Activated naive CD8-positive, alpha-beta T cell treated with anti-CD3 and anti-CD28 coated beads, Interleukin-2, amount 10 ng/mL, durations not matched to agents 7 days and 5 days (primary cell): Measurements from ENCODE around the gene AMMECR1. TPM values are rescaled to one million over a fixed set of nuclear protein-coding genes. Genes with fewer than 3 reads are reported as not detected.

Experiments used
- ATAC-seq: fragments of 150-1000 bp; cut with Tn5 transposase; one replicate; pipeline ENCODE4 v1.10.0; 2021; ENCODE audit warnings: low read depth, moderate library complexity
- POLR2A ChIA-PET: fragments of 350-600 bp; sonication (Branson Sonifier 250); formaldehyde crosslinking; loops from one replicate; lab custom pipeline; 2021; ENCODE audit warnings: antibody characterized with exemption; lab: Charles Lee
- DNase-seq: peaks from one replicate; pipeline ENCODE4 v3.0.0; 2021
- H3K27ac Mint-ChIP-seq: one replicate; pipeline ENCODE4 v1.8.0; 2022; ENCODE audit warnings: mild to moderate bottlenecking, mixed read lengths
- H3K27me3 Mint-ChIP-seq: one replicate; pipeline ENCODE4 v1.8.0; 2022; ENCODE audit warnings: mild to moderate bottlenecking, moderate library complexity, mixed read lengths
- H3K36me3 Mint-ChIP-seq: one replicate; pipeline ENCODE4 v1.8.0; 2021; ENCODE audit warnings: mild to moderate bottlenecking, mixed read lengths
- H3K4me1 Mint-ChIP-seq: one replicate; pipeline ENCODE4 v1.8.0; 2021; ENCODE audit warnings: mixed read lengths
- H3K4me3 Mint-ChIP-seq: one replicate; pipeline ENCODE4 v1.8.0; 2022; ENCODE audit warnings: mild to moderate bottlenecking, moderate library complexity, mixed read lengths
- H3K9me3 Mint-ChIP-seq: one replicate; pipeline ENCODE4 v1.8.0; 2021; ENCODE audit warnings: mixed read lengths
- total RNA-seq, 2 experiments: library from RNA; stranded (reverse); gene quantifications; one replicate each; pipeline ENCODE4 v1.2.3, GENCODE V29; 2021

Gene AMMECR1
- total RNA-seq, 2 experiments from 2014 or later = 10.2 to 10.8 TPM

- Mint-ChIP-seq H3K4me3 (no peak overlapping the region), H3K9me3 (no peaks in the 10 kb centered on the region), H3K27me3 (no peaks in the 10 kb centered on the region), H3K4me1 (peaks cover 3% of the 10 kb centered on the region), H3K36me3 (peaks cover 5% of the 10 kb centered on the region), H3K27ac (no peak overlapping the region)
- no peak for DNase-seq
- POLR2A ChIA-PET = no interaction called here
- ATAC-seq = no peak
Measured at GRCh38 chrX:110178179-110178865, 139.6 kb downstream of the AMMECR1 start.

DNA sequence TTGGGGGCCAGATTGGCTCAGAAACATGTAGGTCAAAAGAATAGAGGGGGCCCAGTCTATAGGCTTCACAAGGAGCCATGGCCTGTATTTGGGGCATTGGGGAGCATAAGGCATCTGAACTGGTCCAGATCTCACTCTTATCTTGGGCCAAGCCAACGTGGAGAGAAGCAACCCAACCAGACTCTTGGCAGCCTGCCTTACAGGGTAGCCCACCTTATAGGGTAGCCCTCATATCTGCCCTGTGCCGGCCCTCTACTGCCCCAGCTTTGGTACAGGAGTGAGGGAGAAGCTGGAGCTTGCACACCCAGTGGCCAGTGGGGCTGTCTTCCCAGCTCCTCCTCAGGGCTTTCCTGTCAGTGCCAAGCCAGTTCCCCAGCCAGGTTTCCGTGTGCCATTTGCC lies 142.2 kb downstream of the AMMECR1 start:
- Mint-ChIP-seq H3K36me3 (peaks cover 7% of the 10 kb centered on the region), H3K4me1 (peaks cover 2% of the 10 kb centered on the region), H3K27ac (no peak overlapping the region), H3K4me3 (no peak overlapping the region), H3K9me3 (no peaks in the 10 kb centered on the region), H3K27me3 (no peaks in the 10 kb centered on the region)
- ATAC-seq (no peak), DNase-seq (no peak)
- POLR2A ChIA-PET = no interaction called here

DNA sequence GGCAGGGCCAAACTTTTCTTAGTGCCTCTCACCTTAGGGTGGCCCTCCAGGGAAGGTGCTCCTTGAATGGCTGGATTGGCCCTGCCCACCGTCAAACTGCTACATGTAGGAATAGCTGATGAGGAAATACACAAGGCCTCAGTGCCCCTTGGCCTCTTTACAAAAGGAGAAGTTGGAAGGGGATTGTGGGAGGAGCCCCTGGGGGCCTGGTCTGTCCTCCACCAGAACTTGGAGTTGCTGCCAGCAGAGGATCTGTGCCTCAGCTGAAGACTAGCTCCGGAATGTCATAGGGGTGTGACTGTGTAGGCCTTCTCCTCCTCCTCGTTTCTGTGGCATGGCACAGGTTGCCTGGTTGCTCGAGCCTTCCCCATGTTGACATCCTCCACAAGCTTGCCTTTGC lies 142.7 kb downstream of the AMMECR1 start:
- Mint-ChIP-seq H3K4me3 (no peak overlapping the region), H3K36me3 (peaks cover 7% of the 10 kb centered on the region), H3K27me3 (no peaks in the 10 kb centered on the region), H3K27ac (no peak overlapping the region), H3K9me3 (no peaks in the 10 kb centered on the region), H3K4me1 (peaks cover 2% of the 10 kb centered on the region)
- POLR2A ChIA-PET = no interaction called here
- no peak for ATAC-seq
- no peak for DNase-seq

GRCh38 chrX:110173192-110174175 lies 144.4 kb downstream of the AMMECR1 start:
- Mint-ChIP-seq H3K4me1 (peaks cover 2% of the 10 kb centered on the region), H3K36me3 (peaks cover 9% of the 10 kb centered on the region), H3K9me3 (no peaks in the 10 kb centered on the region), H3K27me3 (no peaks in the 10 kb centered on the region), H3K27ac (no peak overlapping the region), H3K4me3 (no peak overlapping the region)
- POLR2A ChIA-PET = no interaction called here
- DNase-seq (no peak), ATAC-seq (no peak)

DNA sequence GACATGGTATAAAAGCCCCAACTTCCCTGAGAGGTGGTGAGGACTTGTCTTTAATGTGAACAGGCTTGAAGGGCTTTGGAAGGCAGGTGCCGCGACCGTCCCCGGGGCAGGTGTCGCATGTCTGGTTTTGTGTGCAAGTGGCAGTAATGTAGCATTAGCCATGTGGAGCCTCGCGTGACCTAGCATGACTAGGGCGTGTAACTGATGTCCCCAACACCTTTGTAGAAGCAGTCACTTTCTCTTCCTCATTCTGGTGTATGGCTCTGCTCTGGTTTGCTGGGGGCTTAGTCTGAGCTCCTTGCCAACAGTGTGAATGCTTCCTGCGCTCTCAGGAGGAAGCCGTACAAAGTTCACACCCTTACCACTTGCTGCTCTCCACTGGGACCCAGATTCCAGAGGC lies 145.7 kb downstream of the AMMECR1 start:
- POLR2A ChIA-PET = no interaction called here
- ATAC-seq (no peak), DNase-seq (no peak)
- Mint-ChIP-seq H3K4me3 (no peak overlapping the region), H3K27ac (no peak overlapping the region), H3K4me1 (peaks cover 2% of the 10 kb centered on the region), H3K9me3 (no peaks in the 10 kb centered on the region), H3K36me3 (peaks cover 9% of the 10 kb centered on the region), H3K27me3 (no peaks in the 10 kb centered on the region)

DNA sequence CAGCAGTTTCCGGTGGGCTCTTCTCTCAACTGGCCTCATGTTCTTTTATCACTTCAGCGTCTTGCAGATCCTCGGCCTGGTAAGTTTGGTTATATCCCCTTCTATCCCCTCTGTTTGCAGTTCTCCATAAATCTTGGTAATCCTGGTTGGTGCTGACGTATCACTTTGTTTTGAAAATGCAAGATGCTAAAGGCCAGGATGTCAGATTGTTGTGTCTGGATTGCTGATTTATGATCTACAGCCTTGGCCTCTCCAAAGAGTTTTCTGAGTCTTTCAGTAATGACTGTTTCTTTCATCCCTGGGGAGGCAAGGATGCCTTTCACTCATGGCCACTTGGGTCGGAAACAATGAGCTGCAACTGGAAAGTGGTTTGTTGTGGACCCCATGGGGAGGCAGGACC lies 146.4 kb downstream of the AMMECR1 start:
- DNase-seq (no peak), ATAC-seq (no peak)
- H3K27ac Mint-ChIP-seq = no peak overlapping the region
- H3K4me1 Mint-ChIP-seq = peaks cover 2% of the 10 kb centered on the region
- H3K36me3 Mint-ChIP-seq = peaks cover 9% of the 10 kb centered on the region
- no peaks in the 10 kb centered on the region for H3K27me3 Mint-ChIP-seq
- no peaks in the 10 kb centered on the region for H3K9me3 Mint-ChIP-seq
- no peak overlapping the region for H3K4me3 Mint-ChIP-seq
- POLR2A ChIA-PET = no interaction called here

DNA sequence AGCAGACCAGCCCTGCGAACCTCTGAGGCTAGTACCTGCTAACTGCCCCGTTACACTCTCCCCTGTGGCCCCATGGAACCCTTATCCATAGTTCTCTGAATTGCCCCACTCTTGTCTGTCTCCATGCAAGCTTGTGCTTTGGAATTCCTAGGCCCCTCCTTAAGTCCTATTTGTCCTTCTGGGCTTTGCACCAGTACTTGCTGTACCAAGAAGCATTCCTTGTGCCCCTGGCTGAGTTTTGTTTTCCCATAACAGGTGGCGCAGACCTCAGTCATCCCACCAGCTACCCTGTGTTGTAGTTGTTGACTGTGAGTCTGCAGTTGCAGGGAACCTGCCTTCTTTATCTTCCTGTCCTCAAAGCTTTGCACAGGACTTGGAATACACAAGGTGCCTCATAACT lies 147.9 kb downstream of the AMMECR1 start:
- H3K27ac Mint-ChIP-seq = no peak overlapping the region
- H3K9me3 Mint-ChIP-seq = no peaks in the 10 kb centered on the region
- no peak for DNase-seq
- H3K4me3 Mint-ChIP-seq = no peak overlapping the region
- no peaks in the 10 kb centered on the region for H3K27me3 Mint-ChIP-seq
- peaks cover 2% of the 10 kb centered on the region for H3K4me1 Mint-ChIP-seq
- peaks cover 9% of the 10 kb centered on the region for H3K36me3 Mint-ChIP-seq
- no peak for ATAC-seq
- POLR2A ChIA-PET = no interaction called here

- no peak for ATAC-seq
- POLR2A ChIA-PET = no interaction called here
Measured at GRCh38 chrX:110168585-110168984, 149.3 kb downstream of the AMMECR1 start.

DNA sequence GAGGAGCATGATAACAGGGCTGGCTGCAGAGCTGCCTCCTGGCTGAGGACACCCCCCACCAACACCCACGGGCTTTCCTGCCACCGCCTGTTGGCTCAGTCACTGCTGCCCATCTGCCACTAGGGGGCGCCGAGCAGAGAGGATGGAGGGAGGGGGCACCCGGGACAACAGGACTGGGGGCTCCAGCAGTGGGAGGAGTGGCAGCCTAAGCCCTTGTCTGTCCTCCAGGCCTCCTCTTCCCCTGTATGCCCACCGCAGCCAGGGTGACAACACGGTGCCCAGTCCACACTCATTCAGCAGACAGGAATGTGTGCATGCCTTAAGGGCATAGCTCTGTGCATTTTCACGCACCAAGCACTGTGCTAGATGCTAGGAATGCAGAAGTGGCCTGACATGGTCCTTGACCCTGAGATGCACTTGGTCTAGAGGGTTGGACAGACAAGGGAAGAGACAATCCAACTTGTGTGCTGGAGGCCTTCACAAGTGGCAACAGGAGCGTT lies 149.9 kb downstream of the AMMECR1 start:
- POLR2A ChIA-PET = no interaction called here
- peaks cover 2% of the 10 kb centered on the region for H3K4me1 Mint-ChIP-seq
- peak; percentile 54 for ATAC-seq

More at GRCh38 chrX:110168585-110168984, 149.3 kb downstream of the AMMECR1 start:
- Mint-ChIP-seq H3K9me3 (no peaks in the 10 kb centered on the region), H3K4me1 (peaks cover 2% of the 10 kb centered on the region), H3K27ac (no peak overlapping the region), H3K36me3 (peaks cover 8% of the 10 kb centered on the region), H3K4me3 (no peak overlapping the region), H3K27me3 (no peaks in the 10 kb centered on the region)
- DNase-seq = no peak

GRCh38 chrX:110163488-110163887 lies 154.4 kb downstream of the AMMECR1 start:
- Mint-ChIP-seq H3K4me3 (no peak overlapping the region), H3K27me3 (no peaks in the 10 kb centered on the region), H3K9me3 (no peaks in the 10 kb centered on the region), H3K4me1 (peaks cover 9% of the 10 kb centered on the region), H3K36me3 (no peaks in the 10 kb centered on the region), H3K27ac (no peak overlapping the region)
- POLR2A ChIA-PET = no interaction called here
- no peak for DNase-seq
- ATAC-seq = no peak

More for the DNA sequence above, 149.9 kb downstream of the AMMECR1 start:
- Mint-ChIP-seq H3K27me3 (no peaks in the 10 kb centered on the region), H3K27ac (no peak overlapping the region), H3K9me3 (no peaks in the 10 kb centered on the region), H3K4me3 (no peak overlapping the region), H3K36me3 (peaks cover 8% of the 10 kb centered on the region)
- peak; percentile 46 for DNase-seq

GRCh38 chrX:110162867-110163266 lies 155.0 kb downstream of the AMMECR1 start:
- POLR2A ChIA-PET = no interaction called here
- H3K27ac Mint-ChIP-seq = no peak overlapping the region

GRCh38 chrX:110162131-110162530 lies 155.8 kb downstream of the AMMECR1 start:
- no peaks in the 10 kb centered on the region for H3K9me3 Mint-ChIP-seq
- no peaks in the 10 kb centered on the region for H3K36me3 Mint-ChIP-seq
- H3K27ac Mint-ChIP-seq = no peak overlapping the region
- POLR2A ChIA-PET = no interaction called here
- ATAC-seq (no peak), DNase-seq (no peak)
- H3K4me1 Mint-ChIP-seq = peaks cover 9% of the 10 kb centered on the region
- H3K4me3 Mint-ChIP-seq = no peak overlapping the region
- H3K27me3 Mint-ChIP-seq = no peaks in the 10 kb centered on the region

More at GRCh38 chrX:110162867-110163266, 155.0 kb downstream of the AMMECR1 start:
- no peak for ATAC-seq
- Mint-ChIP-seq H3K4me3 (no peak overlapping the region), H3K36me3 (no peaks in the 10 kb centered on the region), H3K9me3 (no peaks in the 10 kb centered on the region), H3K4me1 (peaks cover 9% of the 10 kb centered on the region), H3K27me3 (no peaks in the 10 kb centered on the region)
- DNase-seq = no peak

DNA sequence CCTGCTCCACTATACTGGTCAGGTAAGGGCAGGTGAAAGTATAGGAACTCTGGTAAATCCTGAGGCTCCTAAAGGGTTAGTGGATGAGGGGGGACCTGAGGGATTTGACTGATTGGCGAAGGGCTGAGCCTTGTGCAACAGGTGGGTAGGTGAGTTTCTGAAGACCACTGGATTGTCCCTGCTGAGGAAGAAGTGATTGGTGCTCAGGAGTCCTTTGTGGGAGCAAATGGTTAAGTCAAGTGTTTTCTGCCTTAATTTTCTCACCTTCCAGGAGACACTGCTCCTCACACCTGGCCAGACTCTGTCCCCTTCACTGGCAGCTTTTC lies 156.6 kb downstream of the AMMECR1 start:
- Mint-ChIP-seq H3K4me3 (no peak overlapping the region), H3K9me3 (no peaks in the 10 kb centered on the region), H3K27ac (no peak overlapping the region), H3K4me1 (peaks cover 9% of the 10 kb centered on the region), H3K36me3 (no peaks in the 10 kb centered on the region), H3K27me3 (no peaks in the 10 kb centered on the region)
- DNase-seq (no peak), ATAC-seq (no peak)
- POLR2A ChIA-PET = no interaction called here
